Islet precursor cell (in vitro differentiated cells): Measurements from ENCODE around the gene CLSTN2.

Source experiments
- DNase-seq: peaks from one replicate; pipeline ENCODE4 v3.0.0-alpha.2; 2018

Gene CLSTN2

GRCh38 chr3:140055092-140055791 lies 120.3 kb downstream of the CLSTN2 start:
- no peak for DNase-seq

GRCh38 chr3:140056047-140056446 lies 121.1 kb downstream of the CLSTN2 start:
- DNase-seq = no peak

- DNase-seq = no peak
Observed at GRCh38 chr3:140061211-140061610, 126.2 kb downstream of the CLSTN2 start.

- no peak for DNase-seq
Observed at GRCh38 chr3:140062461-140062860, 127.5 kb downstream of the CLSTN2 start.

- no peak for DNase-seq
Observed at GRCh38 chr3:140067487-140067886, 132.5 kb downstream of the CLSTN2 start.

- DNase-seq = no peak
Observed at GRCh38 chr3:140068494-140069017, 133.6 kb downstream of the CLSTN2 start.

GRCh38 chr3:140073278-140074045 lies 138.5 kb downstream of the CLSTN2 start:
- DNase-seq = peak; percentile 21

- DNase-seq = no peak
Observed at GRCh38 chr3:140076552-140076951, 141.6 kb downstream of the CLSTN2 start.

- no peak for DNase-seq
Observed at GRCh38 chr3:140077406-140077805, 142.4 kb downstream of the CLSTN2 start.

- no peak for DNase-seq
Observed at GRCh38 chr3:140078343-140078742, 143.4 kb downstream of the CLSTN2 start.

- DNase-seq = no peak
Observed at GRCh38 chr3:140078940-140079339, 144.0 kb downstream of the CLSTN2 start.

- DNase-seq = no peak
Observed at GRCh38 chr3:140081887-140082286, 146.9 kb downstream of the CLSTN2 start.

GRCh38 chr3:140085001-140085400 lies 150.0 kb downstream of the CLSTN2 start:
- DNase-seq = no peak

- no peak for DNase-seq
Observed at GRCh38 chr3:140086642-140087041, 151.7 kb downstream of the CLSTN2 start.

- no peak for DNase-seq
Observed at GRCh38 chr3:140088058-140088457, 153.1 kb downstream of the CLSTN2 start.

GRCh38 chr3:140088513-140088912 lies 153.5 kb downstream of the CLSTN2 start:
- DNase-seq = no peak

GRCh38 chr3:140089403-140090072 lies 154.6 kb downstream of the CLSTN2 start:
- no peak for DNase-seq

- DNase-seq = peak; percentile 54
Observed at GRCh38 chr3:140091143-140091542, 156.2 kb downstream of the CLSTN2 start.

- DNase-seq = no peak
Observed at GRCh38 chr3:140092848-140093536, 158.0 kb downstream of the CLSTN2 start.

- DNase-seq = no peak
Observed at GRCh38 chr3:140093742-140094141, 158.8 kb downstream of the CLSTN2 start.

GRCh38 chr3:140094487-140094886 lies 159.5 kb downstream of the CLSTN2 start:
- no peak for DNase-seq

- DNase-seq = no peak
Observed at GRCh38 chr3:140096037-140096436, 161.1 kb downstream of the CLSTN2 start.
